ENCODE measurements around the gene KNSTRN.

- TF ChIP-seq, protein P1, sequence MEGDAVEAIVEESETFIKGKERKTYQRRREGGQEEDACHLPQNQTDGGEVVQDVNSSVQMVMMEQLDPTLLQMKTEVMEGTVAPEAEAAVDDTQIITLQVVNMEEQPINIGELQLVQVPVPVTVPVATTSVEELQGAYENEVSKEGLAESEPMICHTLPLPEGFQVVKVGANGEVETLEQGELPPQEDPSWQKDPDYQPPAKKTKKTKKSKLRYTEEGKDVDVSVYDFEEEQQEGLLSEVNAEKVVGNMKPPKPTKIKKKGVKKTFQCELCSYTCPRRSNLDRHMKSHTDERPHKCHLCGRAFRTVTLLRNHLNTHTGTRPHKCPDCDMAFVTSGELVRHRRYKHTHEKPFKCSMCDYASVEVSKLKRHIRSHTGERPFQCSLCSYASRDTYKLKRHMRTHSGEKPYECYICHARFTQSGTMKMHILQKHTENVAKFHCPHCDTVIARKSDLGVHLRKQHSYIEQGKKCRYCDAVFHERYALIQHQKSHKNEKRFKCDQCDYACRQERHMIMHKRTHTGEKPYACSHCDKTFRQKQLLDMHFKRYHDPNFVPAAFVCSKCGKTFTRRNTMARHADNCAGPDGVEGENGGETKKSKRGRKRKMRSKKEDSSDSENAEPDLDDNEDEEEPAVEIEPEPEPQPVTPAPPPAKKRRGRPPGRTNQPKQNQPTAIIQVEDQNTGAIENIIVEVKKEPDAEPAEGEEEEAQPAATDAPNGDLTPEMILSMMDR (IDR thresholded peaks at IDR 0.05): no peak
- no peak for TF ChIP-seq ZFX (IDR thresholded peaks at IDR 0.05; ENCODE audit: borderline replicate concordance)
These were observed 37.7 kb downstream of the KNSTRN start for GRCh38 chr15:40420071-40420713.
